Lower lobe of right lung (tissue), 2 donors: ENCODE results near the gene CNOT8. TPM values are rescaled to one million over a fixed set of nuclear protein-coding genes. Genes with fewer than 3 reads are reported as not detected.

Source experiments
- ATAC-seq, 2 donors: fragments of 200-7000 bp; cut with Tn5 transposase; one replicate each; pipeline ENCODE4 v1.9.1; 2020 to 2022; ENCODE audit warnings: mild to moderate bottlenecking in 2 of 2, moderate library complexity in 2 of 2
- DNase-seq: peaks from one replicate; pipeline ENCODE4 v3.0.0-alpha.2; 2020
- H3K27ac ChIP-seq: fragments of 200-600 bp; one replicate; pipeline ENCODE4 v1.8.0; 2022
- H3K27me3 ChIP-seq: fragments of 200-600 bp; one replicate; pipeline ENCODE4 v1.8.0; 2022; ENCODE audit warnings: low read depth
- H3K36me3 ChIP-seq: fragments of 200-600 bp; one replicate; pipeline ENCODE4 v1.8.0; 2022; ENCODE audit warnings: mild to moderate bottlenecking
- H3K4me1 ChIP-seq: fragments of 200-600 bp; one replicate; pipeline ENCODE4 v1.8.0; 2022
- H3K4me3 ChIP-seq: fragments of 200-600 bp; one replicate; pipeline ENCODE4 v1.8.0; 2022; ENCODE audit warnings: mild to moderate bottlenecking
- H3K9me3 ChIP-seq: fragments of 200-600 bp; one replicate; pipeline ENCODE4 v1.8.0; 2022
- CTCF ChIP-seq: fragments of 200-600 bp; IDR thresholded peaks from one replicate; pipeline ENCODE4 v1.8.0; 2022; ENCODE audit warnings: antibody characterized with exemption, mild to moderate bottlenecking
- intact Hi-C: fragments of 100-400 bp; cut with DNase I; formaldehyde crosslinking; loops from one replicate; pipeline ENCODE4 v1.11.0; 2022
- total RNA-seq: library from RNA; stranded (reverse); fragmentation: NEBNext Ultra II Directional; extraction: Animal tissue kit (Norgen Biotek cat#: 25700); gene quantifications from one replicate; pipeline ENCODE4 v1.2.1, GENCODE V29; 2021
- donor health status: DM: no; HTN: yes; CAD: no; lungs with severe emphysema.

The CNOT8 gene
- total RNA-seq, 1 donor from 2014 or later: 106 TPM

- no peak for TF ChIP-seq CTCF
- peaks cover 4% of the 10 kb centered on the region for H3K4me1 ChIP-seq
- H3K4me3 ChIP-seq: no peak overlapping the region
- intact Hi-C loops: no loop called here
- DNase-seq: no peak
- peaks cover 24% of the 10 kb centered on the region for H3K9me3 ChIP-seq
- peaks cover 40% of the 10 kb centered on the region for H3K36me3 ChIP-seq
- H3K27ac ChIP-seq: no peak overlapping the region
- ATAC-seq: no peak
- no peaks in the 10 kb centered on the region for H3K27me3 ChIP-seq
Measured at GRCh38 chr5:154885439-154885838, 27.0 kb downstream of the CNOT8 start.

- intact Hi-C loops: no loop called here
- peaks cover 98% of the 10 kb centered on the region for H3K36me3 ChIP-seq
Measured at GRCh38 chr5:154892369-154892771, 33.9 kb downstream of the CNOT8 start.

GRCh38 chr5:154893381-154893780 is 35.0 kb downstream of the CNOT8 start:
- H3K9me3 ChIP-seq: no peaks in the 10 kb centered on the region
- no peak for ATAC-seq
- H3K4me1 ChIP-seq: peaks cover 6% of the 10 kb centered on the region
- no peak overlapping the region for H3K4me3 ChIP-seq
- DNase-seq: no peak
- peaks cover 97% of the 10 kb centered on the region for H3K36me3 ChIP-seq
- intact Hi-C loops: no loop called here
- no peak overlapping the region for H3K27ac ChIP-seq
- no peaks in the 10 kb centered on the region for H3K27me3 ChIP-seq
- no peak for TF ChIP-seq CTCF

More at GRCh38 chr5:154892369-154892771, 33.9 kb downstream of the CNOT8 start:
- no peak overlapping the region for H3K4me3 ChIP-seq
- no peak for TF ChIP-seq CTCF
- no peak for DNase-seq
- no peaks in the 10 kb centered on the region for H3K27me3 ChIP-seq
- ATAC-seq: no peak
- no peaks in the 10 kb centered on the region for H3K4me1 ChIP-seq
- H3K9me3 ChIP-seq: no peaks in the 10 kb centered on the region
- H3K27ac ChIP-seq: no peak overlapping the region

- no peak overlapping the region for H3K27ac ChIP-seq
- peaks cover 82% of the 10 kb centered on the region for H3K36me3 ChIP-seq
- DNase-seq (no peak), ATAC-seq (no peak)
- intact Hi-C loops: no loop called here
- H3K27me3 ChIP-seq: no peaks in the 10 kb centered on the region
- TF ChIP-seq CTCF: no peak
- H3K9me3 ChIP-seq: no peaks in the 10 kb centered on the region
- no peak overlapping the region for H3K4me3 ChIP-seq
- H3K4me1 ChIP-seq: peaks cover 25% of the 10 kb centered on the region
Measured at GRCh38 chr5:154895606-154896561, 37.5 kb downstream of the CNOT8 start.

GRCh38 chr5:154896562-154897165 is 38.2 kb downstream of the CNOT8 start:
- no peak overlapping the region for H3K27ac ChIP-seq
- no peak for ATAC-seq
- H3K4me3 ChIP-seq: no peak overlapping the region
- peaks cover 82% of the 10 kb centered on the region for H3K36me3 ChIP-seq
- intact Hi-C loops: no loop called here
- no peaks in the 10 kb centered on the region for H3K27me3 ChIP-seq
- TF ChIP-seq CTCF: no peak
- no peaks in the 10 kb centered on the region for H3K9me3 ChIP-seq
- peaks cover 25% of the 10 kb centered on the region for H3K4me1 ChIP-seq
- DNase-seq: no peak
